ENCODE measurements around the gene BUD23. TPM values are rescaled to one million over a fixed set of nuclear protein-coding genes. Genes with fewer than 3 reads are reported as not detected.

Gene BUD23
- total RNA-seq, 1 donor from 2014 or later, result 30.1 TPM

- DNase-seq, result peak; percentile 76
Measured at GRCh38 chr7:73742753-73743641, 59.6 kb downstream of the BUD23 start.

- DNase-seq, result no peak
Measured at GRCh38 chr7:73746378-73746777, 63.0 kb downstream of the BUD23 start.

Small RNA genes within 50 kb of the gene (small RNA-seq; reads per million reads assigned to genes)
- not detected for gene MIR4284 (ENCODE audit: low replicate concordance)
- not detected for gene RN7SL265P (ENCODE audit: low replicate concordance)

Other genes with a start within 250 kb of the BUD23 start
- 9.3 TPM for gene FZD9, start 249.8 kb upstream of the BUD23 start, total RNA-seq
- gene BAZ1B, start 161.3 kb upstream of the BUD23 start, total RNA-seq, result 59.1 TPM
- gene BCL7B, start 125.9 kb upstream of the BUD23 start, total RNA-seq, result 11.8 TPM
- 49.1 TPM for gene TBL2, start 105.0 kb upstream of the BUD23 start, total RNA-seq
- 3.4 TPM for gene MLXIPL, start 59.1 kb upstream of the BUD23 start, total RNA-seq
- 4.2 TPM for gene VPS37D, start 15.8 kb upstream of the BUD23 start, total RNA-seq
- 1.7 TPM for gene DNAJC30, start 144 bp upstream of the BUD23 start, total RNA-seq
- 9.7 TPM for gene STX1A, start 36.1 kb downstream of the BUD23 start, total RNA-seq
- 19.9 TPM for gene ABHD11, start 55.2 kb downstream of the BUD23 start, total RNA-seq
- gene CLDN3, start 86.7 kb downstream of the BUD23 start, total RNA-seq, result 9.9 TPM
- 24.3 TPM for gene CLDN4, start 147.4 kb downstream of the BUD23 start, total RNA-seq
- gene METTL27, start 158.9 kb downstream of the BUD23 start, total RNA-seq, result 3.6 TPM
- not detected for gene TMEM270, start 177.6 kb downstream of the BUD23 start, total RNA-seq

Measured in tongue (tissue), 3 donors.